ENCODE results near the gene ERCC2. TPM values are rescaled to one million over a fixed set of nuclear protein-coding genes. Genes with fewer than 3 reads are reported as not detected.
A peak's percentile ranks its signal among the peaks of the same experiment; 100 is the strongest.

Gene ERCC2
- total RNA-seq, 1 experiment from 2014 or later, result 45.8 TPM

DNA sequence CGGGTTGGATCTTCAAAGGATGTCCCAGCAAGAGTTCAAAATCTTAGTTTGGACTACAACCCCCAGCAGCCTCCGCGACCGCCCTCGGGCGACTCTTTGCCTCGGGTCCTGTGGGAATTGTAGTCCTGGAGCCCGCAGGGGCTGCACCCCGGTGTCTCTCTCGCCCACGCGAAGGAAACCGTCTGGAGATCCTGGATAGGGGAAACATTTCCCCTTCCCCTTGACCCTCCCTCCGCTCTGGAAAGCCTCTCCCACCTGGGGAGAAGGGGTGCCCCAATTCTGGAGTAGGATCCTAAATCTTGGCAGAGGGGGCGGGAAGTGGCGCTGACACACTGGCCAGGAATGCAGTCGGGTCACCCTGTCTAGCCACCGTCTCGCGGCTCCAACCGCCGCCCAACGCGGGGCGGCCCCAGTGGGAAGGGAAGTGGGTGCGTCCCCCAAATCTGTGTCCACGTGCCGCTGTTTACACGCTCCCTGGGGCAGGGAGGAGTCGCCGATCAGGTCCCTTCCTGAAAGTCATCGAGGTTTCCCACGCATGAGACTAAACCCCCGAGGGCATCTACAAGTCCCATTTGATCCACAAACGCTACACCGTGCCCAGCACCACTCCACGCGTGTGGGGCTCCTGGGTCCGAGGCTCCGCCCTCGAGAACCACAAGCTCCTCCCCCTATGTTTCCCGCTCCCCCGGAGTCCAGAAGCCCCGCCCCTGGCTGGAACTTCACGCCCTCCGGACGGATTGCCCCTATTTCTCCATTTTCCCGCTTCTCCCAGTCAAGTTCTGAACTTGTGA is 35.3 kb upstream of the ERCC2 start:
- DNase-seq (ENCODE audit: low read depth in 1 of 2, low spot score in 2 of 2), result peak; percentile 94 to 99
- Histone ChIP-seq H3K36me3 (peaks cover 22% of the 10 kb centered on the region), H3K4me1 (replicated peaks) (peaks cover 20% of the 10 kb centered on the region), H3K27me3 (replicated peaks) (no peaks in the 10 kb centered on the region), H3K4me3 (peak overlapping the region; percentile 63), H3K9me3 (replicated peaks) (no peaks in the 10 kb centered on the region), H3K27ac (peak overlapping the region; percentile 99)

DNA sequence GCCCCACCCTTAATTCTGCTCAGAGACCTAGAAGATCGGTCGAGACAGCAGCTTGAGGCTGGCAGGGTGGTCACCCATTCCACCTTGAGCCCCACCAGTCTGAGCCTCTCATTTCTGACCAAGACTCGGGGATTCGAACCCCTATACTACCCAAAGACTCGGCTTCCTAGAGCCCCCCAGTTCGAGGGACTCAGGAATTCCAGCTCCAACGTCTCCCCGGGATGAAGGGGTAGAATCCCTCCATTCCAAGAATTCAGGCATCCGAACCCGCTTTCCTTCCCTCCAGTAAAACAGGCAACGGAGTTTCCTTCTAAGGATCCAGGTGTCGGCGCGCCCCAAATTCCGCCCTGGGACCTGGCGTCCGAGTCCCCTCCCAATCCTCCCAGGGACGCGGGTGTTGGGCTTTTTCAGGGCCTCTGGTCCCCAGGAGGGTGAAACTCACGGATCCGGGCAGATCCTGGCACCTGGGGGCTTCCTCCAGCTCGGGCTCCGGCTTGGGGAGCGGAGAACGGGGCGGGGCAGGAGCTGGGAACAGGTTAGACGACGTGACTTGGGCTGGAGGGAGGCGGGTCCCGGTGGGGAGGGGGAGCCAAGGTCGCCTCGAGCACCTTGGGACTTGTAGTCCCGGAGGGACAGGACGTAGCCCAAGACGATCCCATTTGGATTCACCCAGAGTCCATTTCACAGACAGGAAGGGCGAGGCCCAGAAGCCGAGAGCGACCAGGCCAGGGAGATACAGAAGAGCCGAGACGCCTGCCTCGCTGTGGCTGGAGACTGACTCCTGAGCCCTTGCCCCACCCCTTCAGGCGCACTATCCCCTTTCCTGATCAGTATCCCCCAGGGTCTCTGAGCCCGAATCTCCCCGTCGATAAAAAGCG is 34.4 kb upstream of the ERCC2 start, which contains the start of gene PPP1R13L:
TSS of gene PPP1R13L (minus strand) at position 513 of the 878 bp plus-strand sequence. CDS start 6,751 bp downstream, outside the sequence.
- Histone ChIP-seq H3K36me3 (peaks cover 16% of the 10 kb centered on the region), H3K27me3 (replicated peaks) (no peaks in the 10 kb centered on the region), H3K9me3 (replicated peaks) (no peaks in the 10 kb centered on the region), H3K4me3 (peak within 1 kb of the TSS; percentile 63), H3K4me1 (replicated peaks) (peaks cover 20% of the 10 kb centered on the region), H3K27ac (peak within 1 kb of the TSS; percentile 99)
- DNase-seq (ENCODE audit: low read depth in 1 of 2, low spot score in 2 of 2), result no peak

GRCh38 chr19:45403781-45404556 is 33.6 kb upstream of the ERCC2 start:
- Histone ChIP-seq H3K9me3 (replicated peaks) (no peaks in the 10 kb centered on the region), H3K4me1 (replicated peaks) (peaks cover 20% of the 10 kb centered on the region), H3K27ac (no peak overlapping the region), H3K4me3 (no peak overlapping the region), H3K36me3 (peaks cover 11% of the 10 kb centered on the region), H3K27me3 (replicated peaks) (no peaks in the 10 kb centered on the region)
- no peak for DNase-seq (ENCODE audit: low read depth in 1 of 2, low spot score in 2 of 2)

- no peak for DNase-seq (ENCODE audit: low read depth in 1 of 2, low spot score in 2 of 2)
- Histone ChIP-seq H3K4me3 (no peak overlapping the region), H3K27me3 (replicated peaks) (no peaks in the 10 kb centered on the region), H3K27ac (no peak overlapping the region), H3K36me3 (peaks cover 5% of the 10 kb centered on the region), H3K4me1 (replicated peaks) (peaks cover 24% of the 10 kb centered on the region), H3K9me3 (replicated peaks) (no peaks in the 10 kb centered on the region)
These were observed 32.9 kb upstream of the ERCC2 start for GRCh38 chr19:45403272-45403671.

DNA sequence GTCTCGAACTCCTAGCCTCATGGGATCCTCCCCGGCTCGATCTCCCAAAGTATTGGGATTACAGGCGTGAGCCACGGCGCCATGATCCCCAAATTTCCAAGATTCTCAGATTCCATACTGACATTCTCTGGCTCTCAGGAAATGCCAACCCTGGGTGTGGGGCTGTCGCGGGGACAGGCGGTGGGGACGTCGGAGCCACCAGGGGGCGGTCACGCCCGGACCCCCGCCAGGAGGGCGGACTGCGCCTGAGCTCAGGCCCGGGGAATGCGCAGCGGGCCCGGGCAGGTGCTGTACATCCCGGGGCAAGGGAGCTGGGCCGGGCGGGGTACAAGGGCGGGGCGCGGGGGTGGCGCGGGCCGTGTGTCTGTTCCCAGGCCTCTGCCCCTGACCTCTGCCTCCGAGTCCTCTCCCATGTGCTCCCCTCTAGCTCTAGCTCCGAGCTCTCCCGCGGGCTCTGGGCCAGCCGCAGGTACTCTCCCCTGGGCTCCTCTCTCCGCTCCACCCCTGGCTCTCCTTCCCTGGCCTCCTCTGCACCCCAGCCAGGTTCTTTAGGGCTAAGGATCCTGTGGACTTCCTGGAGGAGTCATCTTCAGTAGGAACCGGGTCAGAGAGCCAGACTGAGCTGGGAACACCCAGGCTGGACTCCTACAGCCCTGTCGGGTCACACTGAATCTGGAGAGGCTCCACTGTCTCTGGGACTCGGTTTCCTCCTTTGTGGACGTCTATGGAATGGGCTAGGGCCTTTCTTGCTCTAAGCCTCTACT is 32.1 kb upstream of the ERCC2 start:
- H3K4me3 ChIP-seq, result no peak overlapping the region
- peaks cover 2% of the 10 kb centered on the region; the same call in 1 of the 2 replicates for H3K36me3 ChIP-seq
- H3K27ac ChIP-seq, result no peak overlapping the region
- no peak for DNase-seq (ENCODE audit: low read depth in 1 of 2, low spot score in 2 of 2)
- peaks cover 27% of the 10 kb centered on the region for H3K4me1 ChIP-seq (replicated peaks)
- no peaks in the 10 kb centered on the region for H3K27me3 ChIP-seq (replicated peaks)
- H3K9me3 ChIP-seq (replicated peaks), result no peaks in the 10 kb centered on the region

DNA sequence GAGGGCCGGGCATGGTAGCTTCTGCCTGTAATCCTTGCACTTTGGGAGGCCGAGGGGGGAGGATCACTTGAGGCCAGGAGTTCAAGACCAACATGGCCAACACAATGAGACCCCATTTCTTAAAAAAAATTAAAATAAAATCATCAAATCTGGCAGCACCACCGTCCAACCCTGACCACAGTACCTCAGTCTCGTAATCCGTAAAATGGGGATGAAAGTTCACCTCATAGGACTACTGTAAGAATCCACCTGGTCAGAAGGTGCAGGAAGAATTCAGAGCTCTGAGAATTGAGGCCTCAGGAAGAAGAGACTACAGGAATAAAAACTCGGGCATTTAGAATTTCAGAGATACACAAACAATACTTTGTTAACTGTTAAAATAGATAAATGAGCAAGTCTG is 31.4 kb upstream of the ERCC2 start:
- H3K27ac ChIP-seq, result no peak overlapping the region
- no peak overlapping the region for H3K4me3 ChIP-seq
- no peaks in the 10 kb centered on the region for H3K27me3 ChIP-seq (replicated peaks)

GRCh38 chr19:45400192-45400591 is 29.8 kb upstream of the ERCC2 start:
- H3K27ac ChIP-seq, result no peak overlapping the region
- H3K36me3 ChIP-seq, result no peaks in the 10 kb centered on the region; the same call in 1 of the 2 replicates
- no peak overlapping the region for H3K4me3 ChIP-seq
- DNase-seq (ENCODE audit: low read depth in 1 of 2, low spot score in 2 of 2), result no peak
- no peaks in the 10 kb centered on the region for H3K9me3 ChIP-seq (replicated peaks)
- H3K4me1 ChIP-seq (replicated peaks), result peaks cover 16% of the 10 kb centered on the region
- no peaks in the 10 kb centered on the region for H3K27me3 ChIP-seq (replicated peaks)

More for the DNA sequence above, 31.4 kb upstream of the ERCC2 start:
- Histone ChIP-seq H3K36me3 (no peaks in the 10 kb centered on the region; the same call in 1 of the 2 replicates), H3K9me3 (replicated peaks) (no peaks in the 10 kb centered on the region), H3K4me1 (replicated peaks) (peaks cover 24% of the 10 kb centered on the region)
- DNase-seq (ENCODE audit: low read depth in 1 of 2, low spot score in 2 of 2), result no peak

DNA sequence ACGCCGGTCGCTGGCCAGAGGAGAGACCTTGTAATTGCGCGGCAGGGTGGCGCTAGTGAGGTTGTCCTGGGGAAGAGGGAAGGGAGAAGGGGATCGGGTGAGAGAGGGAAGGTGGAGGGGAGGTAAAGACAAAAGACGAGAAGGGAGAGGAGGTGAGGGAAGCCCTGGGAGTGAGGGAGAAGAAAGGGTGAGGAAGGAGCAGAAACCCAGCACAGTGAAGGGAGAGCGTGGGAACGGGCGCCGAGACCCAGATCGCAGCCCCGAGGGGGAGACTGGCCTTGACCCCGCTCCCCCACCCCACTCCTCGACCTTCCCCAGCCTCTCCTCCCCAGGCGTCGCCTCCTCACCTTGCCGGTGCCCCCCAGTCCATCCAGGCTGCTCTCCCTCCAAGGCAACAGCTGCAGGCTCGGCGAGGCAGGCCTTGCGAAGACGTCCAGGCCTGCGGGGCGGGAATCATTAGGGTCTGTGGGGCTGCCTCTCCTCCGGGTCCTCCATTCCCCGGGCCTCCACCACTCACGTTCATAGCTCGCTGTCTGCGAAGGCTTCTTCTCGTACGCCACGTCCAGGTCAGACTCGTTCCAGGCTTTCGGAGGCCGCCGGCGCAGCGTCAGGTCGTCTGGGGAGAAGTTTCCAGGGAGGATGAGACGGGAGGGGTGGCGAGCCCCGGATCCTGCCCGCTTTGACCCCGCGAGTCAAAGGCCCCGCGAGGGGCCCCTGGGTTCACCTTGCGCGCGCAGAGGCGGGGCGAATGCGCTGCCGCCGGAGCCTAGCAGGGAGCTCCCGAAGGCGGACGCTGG is 25.6 kb upstream of the ERCC2 start:
- peaks cover 10% of the 10 kb centered on the region for H3K4me1 ChIP-seq (replicated peaks)
- no peaks in the 10 kb centered on the region; the same call in 1 of the 2 replicates for H3K36me3 ChIP-seq
- H3K27ac ChIP-seq, result no peak overlapping the region
- H3K27me3 ChIP-seq (replicated peaks), result no peaks in the 10 kb centered on the region
- no peak overlapping the region for H3K4me3 ChIP-seq
- DNase-seq (ENCODE audit: low read depth in 1 of 2, low spot score in 2 of 2), result no peak
- H3K9me3 ChIP-seq (replicated peaks), result no peaks in the 10 kb centered on the region

DNA sequence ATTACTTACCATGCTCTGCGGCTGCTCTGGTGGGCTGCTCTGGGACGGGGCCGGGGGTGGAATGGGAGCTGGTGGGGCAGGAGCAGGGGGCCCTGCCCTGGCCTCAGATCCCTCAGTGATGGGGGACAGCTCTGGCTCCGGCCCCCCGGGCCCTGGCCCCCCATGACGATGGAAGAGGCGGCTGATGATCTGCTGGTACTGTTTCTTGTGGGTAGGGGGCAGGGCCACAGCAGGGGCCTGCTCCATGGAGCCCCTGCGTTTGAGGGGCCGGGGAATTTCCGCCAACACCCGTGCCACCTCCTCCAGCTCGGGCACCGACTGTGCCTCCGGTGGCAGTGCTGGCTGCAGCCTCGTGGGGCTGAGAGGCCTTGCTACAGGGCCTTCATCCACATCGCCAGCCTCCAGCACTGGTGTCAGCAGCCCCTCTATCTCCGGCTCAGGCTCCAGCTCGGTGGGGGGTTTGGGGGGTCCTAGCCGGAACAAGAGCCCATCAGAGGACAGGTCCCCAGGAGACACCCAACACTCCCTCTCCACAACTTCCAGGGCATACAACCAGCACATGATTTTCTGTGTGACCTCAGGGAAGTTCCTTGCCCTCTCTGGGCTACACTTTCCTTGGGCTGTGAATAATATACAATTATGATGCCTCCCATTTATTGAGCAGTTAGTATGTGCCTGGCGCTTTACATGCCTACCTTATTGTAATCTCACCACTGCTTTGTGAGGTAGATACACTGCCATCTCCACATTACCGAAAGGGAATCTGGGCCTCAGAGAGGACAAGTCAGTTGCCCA is 21.7 kb upstream of the ERCC2 start:
- no peak for DNase-seq (ENCODE audit: low read depth in 1 of 2, low spot score in 2 of 2)
- H3K36me3 ChIP-seq, result no peaks in the 10 kb centered on the region
- 0 out of 2 replicates have a peak, but pooled peaks cover 3% of the 10 kb centered on the region for H3K4me1 ChIP-seq (replicated peaks)
- no peak overlapping the region for H3K4me3 ChIP-seq
- H3K27me3 ChIP-seq (replicated peaks), result no peaks in the 10 kb centered on the region
- H3K27ac ChIP-seq, result no peak overlapping the region
- H3K9me3 ChIP-seq (replicated peaks), result no peaks in the 10 kb centered on the region

DNA sequence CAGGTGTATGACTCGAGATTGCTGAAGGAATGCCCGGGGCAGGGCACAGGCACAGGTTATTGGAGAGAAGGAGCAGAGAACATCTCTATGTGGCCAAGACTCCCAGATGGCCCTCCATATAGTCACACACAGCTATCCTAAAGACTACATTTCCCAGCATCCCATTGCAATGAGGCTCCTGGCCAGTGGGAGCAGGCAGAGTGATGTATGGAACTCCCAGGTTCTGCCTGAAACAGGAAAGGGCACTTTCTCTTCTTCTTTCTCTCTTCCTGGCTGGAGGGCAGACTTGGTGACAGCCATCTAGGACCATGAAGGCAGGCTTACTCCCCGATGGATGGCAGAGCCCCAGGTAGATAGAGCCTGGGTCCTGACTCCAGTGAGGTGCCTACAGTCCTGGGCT is 21.0 kb upstream of the ERCC2 start:
- Histone ChIP-seq H3K4me1 (replicated peaks) (0 out of 2 replicates have a peak, but pooled peaks cover 3% of the 10 kb centered on the region), H3K27me3 (replicated peaks) (no peaks in the 10 kb centered on the region), H3K36me3 (no peaks in the 10 kb centered on the region), H3K9me3 (replicated peaks) (no peaks in the 10 kb centered on the region), H3K4me3 (no peak overlapping the region), H3K27ac (no peak overlapping the region)
- DNase-seq (ENCODE audit: low read depth in 1 of 2, low spot score in 2 of 2), result no peak

- H3K27ac ChIP-seq, result no peak overlapping the region
- no peak for DNase-seq (ENCODE audit: low read depth in 1 of 2, low spot score in 2 of 2)
- no peak overlapping the region for H3K4me3 ChIP-seq
- no peaks in the 10 kb centered on the region for H3K27me3 ChIP-seq (replicated peaks)
- no peaks in the 10 kb centered on the region for H3K36me3 ChIP-seq
- peaks cover 6% of the 10 kb centered on the region; the same call in 1 of the 2 replicates for H3K4me1 ChIP-seq (replicated peaks)
- no peaks in the 10 kb centered on the region for H3K9me3 ChIP-seq (replicated peaks)
These were observed 15.2 kb upstream of the ERCC2 start for GRCh38 chr19:45385392-45386221.
